Stimulated activated CD4-positive, alpha-beta T cell treated with anti-CD3 and anti-CD28 coated beads, Interleukin-1b, Interleukin-23, amount 100 ng/mL, for 4 hours (primary cell): Measurements from ENCODE around the gene GALNTL6.
"Not testable (repeated sequence)": the region's sequence is repeated elsewhere in the genome, so short reads cannot be mapped to it uniquely, and the experiment has no call there.

ENCODE experiments used
- DNase-seq, 2 donors: peaks; one replicate each; pipeline ENCODE4 v3.0.0-alpha.2; 2020; ENCODE audit warnings: low read depth in 2 of 2

Gene GALNTL6

GRCh38 chr4:172734555-172734954 is 921.4 kb downstream of the GALNTL6 start:
- DNase-seq = no peak

- DNase-seq = no peak
Observed at GRCh38 chr4:172736046-172736445, 922.8 kb downstream of the GALNTL6 start.

DNA sequence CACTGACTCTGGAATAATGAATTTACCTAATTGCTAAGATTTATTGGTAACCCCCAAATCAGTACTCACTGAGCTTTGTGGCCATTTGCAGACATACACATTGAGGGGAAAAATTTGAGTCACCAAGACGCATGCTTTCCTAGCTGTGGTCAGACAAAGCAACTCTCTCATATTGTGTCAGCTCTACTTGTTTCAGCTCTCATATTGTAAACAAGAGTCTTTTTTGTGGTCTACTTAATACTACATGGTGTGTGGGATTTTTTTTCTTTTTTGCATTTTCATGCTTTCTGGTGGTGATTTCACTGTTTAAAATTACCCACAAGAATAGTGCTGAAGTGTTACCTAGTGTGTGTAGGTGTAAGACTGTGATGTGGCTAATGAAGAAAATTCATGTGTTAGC is 927.2 kb downstream of the GALNTL6 start:
- DNase-seq = no peak

GRCh38 chr4:172750910-172751309 is 937.7 kb downstream of the GALNTL6 start:
- no peak for DNase-seq

DNA sequence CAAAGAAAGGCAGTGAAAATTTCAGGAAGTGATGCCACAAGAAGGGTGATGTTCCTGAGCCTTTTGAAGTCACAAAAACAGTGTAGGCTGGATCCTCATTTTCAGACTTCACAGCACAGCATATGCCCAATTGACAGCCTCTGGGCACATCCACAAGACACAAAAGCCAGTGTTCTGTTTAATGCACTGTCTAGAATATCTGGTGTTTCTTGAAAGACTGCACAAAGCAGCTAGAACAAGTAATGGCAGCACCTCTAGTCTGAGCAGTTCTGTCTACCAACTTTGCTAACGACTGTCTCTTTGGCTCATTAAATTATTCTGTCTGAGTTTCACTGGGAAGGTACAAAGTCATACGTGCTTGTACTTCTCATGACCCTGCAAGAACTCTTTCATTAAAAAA is 938.3 kb downstream of the GALNTL6 start:
- no peak for DNase-seq

DNA sequence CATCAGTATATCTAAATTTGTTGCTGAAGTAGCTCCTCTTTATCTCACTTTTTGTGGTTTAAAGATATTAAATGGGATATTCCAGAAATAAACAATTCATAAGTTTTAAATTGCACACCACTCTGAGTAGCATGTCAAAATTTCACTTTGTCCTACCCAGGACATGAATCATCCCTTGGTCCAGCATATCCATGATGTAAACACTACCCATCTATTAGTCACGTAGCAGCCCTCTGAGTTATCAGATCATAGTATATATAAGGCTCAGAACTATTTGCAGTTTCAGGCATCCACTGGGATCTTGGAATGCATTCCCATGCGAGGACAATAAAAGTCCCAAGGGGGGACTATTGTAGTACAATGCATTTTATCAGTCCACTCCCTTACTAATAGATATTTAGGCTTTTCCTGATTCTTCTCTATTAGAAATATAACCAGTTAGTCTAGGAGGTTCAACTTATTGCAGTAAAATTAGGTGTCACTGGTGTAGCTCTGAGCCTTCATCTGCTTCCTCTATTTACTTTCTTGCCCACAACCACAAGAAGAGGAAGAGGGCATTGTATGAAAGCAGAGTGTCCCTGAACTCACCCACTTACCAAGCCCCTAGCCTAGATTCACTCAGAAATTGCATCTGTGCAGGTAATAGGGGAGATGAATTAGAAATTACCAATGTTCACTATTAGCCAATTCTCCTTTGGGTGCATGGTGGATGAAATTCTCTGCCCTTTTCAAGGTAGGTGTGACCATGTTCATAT is 945.6 kb downstream of the GALNTL6 start:
- no peak for DNase-seq

DNA sequence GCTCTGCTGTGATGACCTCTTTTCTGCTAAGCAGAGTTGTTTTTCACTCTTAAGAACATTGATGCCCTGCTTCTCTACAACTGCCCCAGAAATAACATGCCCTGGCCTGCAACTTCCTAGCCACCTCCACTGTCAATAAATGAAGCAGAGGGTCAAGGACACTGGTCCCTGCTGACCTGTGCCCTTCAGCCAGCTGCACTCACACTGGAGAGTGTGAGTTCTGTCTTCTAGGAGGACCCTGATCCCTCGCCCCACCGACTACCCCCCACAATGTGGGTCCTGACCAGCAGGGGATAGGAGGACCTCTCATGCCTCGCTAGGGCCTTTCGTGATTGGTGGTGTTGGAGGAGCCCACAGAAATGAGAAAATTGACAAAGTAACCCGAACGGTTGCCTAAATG is 947.3 kb downstream of the GALNTL6 start:
- no peak for DNase-seq

DNA sequence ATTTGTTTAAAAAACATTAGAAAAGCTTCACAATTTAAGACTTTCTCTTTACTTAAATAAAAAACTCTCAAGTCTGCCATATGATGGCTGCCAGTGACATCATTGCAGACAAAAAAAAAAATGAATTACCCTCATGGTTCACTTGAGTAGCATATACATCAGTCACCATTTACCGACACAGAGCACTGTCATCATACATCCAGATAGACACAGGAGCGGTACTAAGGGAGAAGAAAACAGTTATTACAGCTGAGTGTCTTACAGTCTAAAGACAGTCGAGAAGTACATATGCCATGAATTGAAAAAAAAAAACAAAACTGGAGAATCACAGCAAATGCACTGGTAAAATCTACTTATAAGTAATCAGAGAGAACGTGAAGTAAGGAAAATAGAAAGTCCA is 949.7 kb downstream of the GALNTL6 start:
- DNase-seq = no peak

- no peak for DNase-seq
Observed at GRCh38 chr4:172770787-172771186, 957.6 kb downstream of the GALNTL6 start.

DNA sequence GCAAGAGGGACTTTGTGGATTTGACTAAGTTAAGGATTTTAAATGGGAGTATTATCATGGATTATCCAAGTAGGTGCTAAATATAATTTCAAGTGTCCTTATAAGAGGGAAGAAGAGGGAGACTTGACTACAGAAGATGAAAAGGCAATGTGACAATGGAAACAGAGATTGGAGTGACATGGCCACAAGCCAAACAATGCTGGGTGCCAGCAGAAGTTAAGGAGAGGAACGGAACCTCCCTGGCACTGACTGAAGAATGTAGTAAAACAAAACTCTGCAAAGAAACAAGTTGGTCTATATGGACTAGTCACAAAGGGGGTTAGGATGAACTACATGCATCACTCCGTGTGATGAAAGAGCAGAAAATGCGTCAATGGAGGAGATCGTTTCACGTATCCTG is 959.6 kb downstream of the GALNTL6 start:
- no peak for DNase-seq

DNA sequence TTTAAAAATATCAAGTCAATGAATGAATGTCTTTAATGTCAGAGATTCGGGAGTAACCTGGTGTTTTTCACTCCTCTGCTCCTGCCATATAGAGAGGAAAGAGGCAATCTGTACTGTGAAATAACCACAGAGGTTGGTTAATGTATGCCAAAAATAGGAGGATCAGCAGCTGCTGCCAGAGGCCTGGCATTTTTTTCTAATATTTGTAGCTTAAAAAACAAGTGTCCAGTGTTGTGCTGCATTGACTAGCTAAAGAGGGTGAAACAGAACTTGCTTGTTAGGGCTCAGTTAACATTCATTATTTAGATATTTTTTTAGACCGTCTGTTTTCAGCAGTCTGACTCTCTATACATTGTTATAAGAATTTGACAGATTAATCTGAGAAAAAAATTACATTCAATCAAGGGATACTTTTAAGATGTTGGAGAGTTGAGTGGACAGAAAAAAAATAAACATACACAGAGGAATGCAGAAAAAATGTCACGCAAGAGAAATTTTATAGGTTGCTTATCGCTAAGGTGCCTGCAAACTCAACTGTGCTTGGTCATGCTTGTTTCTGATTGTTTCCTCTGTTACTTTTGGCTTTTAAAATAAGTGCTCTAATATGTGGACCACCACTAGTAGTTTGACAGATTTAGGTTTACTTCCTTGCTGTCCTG is 963.1 kb downstream of the GALNTL6 start:
- no peak for DNase-seq

- no peak for DNase-seq
Observed at GRCh38 chr4:172777729-172778431, 964.7 kb downstream of the GALNTL6 start.

- no peak for DNase-seq
Observed at GRCh38 chr4:172778583-172778982, 965.4 kb downstream of the GALNTL6 start.

GRCh38 chr4:172780566-172781081 is 967.4 kb downstream of the GALNTL6 start:
- DNase-seq = no peak

- no peak for DNase-seq
Observed at GRCh38 chr4:172785613-172786012, 972.4 kb downstream of the GALNTL6 start.

DNA sequence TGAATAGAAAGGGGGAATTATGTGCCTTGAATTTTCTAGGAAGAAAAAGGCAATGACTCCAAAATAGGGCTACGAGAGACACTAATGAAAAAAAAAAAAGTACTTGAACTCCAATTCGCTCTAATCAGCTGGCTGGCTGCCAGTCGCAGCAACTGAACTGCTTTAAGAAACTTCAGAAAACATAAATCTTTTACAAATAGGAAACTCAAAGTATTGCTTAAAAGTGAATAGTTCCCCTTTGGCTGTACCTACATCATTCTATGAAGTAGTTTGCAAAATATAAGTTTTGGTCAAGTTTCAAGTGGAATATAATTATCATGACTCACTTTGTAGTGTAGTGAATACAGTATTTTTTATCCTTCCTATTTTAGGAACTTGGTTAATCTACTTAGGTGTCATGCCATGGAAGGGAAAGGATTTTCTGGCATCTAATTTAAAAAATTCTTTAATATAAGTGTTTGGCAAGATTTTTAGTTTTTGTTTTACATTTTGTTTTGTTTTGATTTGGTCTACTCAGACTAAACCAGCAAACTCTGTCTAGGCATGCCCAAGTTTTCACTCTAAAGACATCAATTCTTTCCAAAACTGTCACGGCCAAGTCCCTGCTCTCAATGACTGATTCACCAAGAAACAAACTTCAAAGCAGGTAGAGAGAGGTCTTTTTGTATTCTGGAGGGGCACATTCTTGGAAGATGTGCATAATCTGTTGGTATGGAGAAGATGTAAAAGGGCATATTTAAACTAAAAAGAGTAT is 973.0 kb downstream of the GALNTL6 start:
- no peak for DNase-seq

DNA sequence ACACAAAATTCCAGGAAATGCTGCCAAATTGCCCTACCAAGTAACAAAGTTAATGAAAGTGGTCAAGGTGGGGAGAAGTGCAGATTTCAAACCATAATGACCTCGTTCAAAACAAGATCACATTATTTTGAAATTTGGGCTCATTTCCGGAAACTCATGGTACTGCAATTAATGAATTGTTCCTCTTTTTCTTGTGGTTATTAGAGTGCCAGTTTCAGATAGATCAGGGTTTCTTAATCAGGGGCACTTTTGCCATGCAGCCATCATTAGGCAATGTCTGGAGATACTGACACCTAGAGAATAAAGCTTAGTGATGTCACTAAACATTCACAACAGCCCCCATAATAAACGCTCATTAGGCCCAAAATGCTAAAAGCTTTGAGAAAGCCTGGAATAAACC is 973.9 kb downstream of the GALNTL6 start:
- DNase-seq = no peak

GRCh38 chr4:172791841-172792240 is 978.6 kb downstream of the GALNTL6 start:
- no peak for DNase-seq

- DNase-seq = no peak
Observed at GRCh38 chr4:172793565-172794306, 980.5 kb downstream of the GALNTL6 start.

- no peak for DNase-seq
Observed at GRCh38 chr4:172794307-172794703, 981.1 kb downstream of the GALNTL6 start.

- DNase-seq = not testable (repeated sequence)
Observed at GRCh38 chr4:172797281-172797680, 984.1 kb downstream of the GALNTL6 start.
